HG02852 (cell line): Measurements from ENCODE around the gene FARS2.
A peak's percentile ranks its signal among the peaks of the same experiment; 100 is the strongest.

Experiments
- ATAC-seq: cut with Tn5 transposase; IDR thresholded peaks from one replicate; pipeline ENCODE4 v1.9.1; 2021; ENCODE audit warnings: mild to moderate bottlenecking, moderate library complexity; ENCODE audit not compliant: unreplicated experiment

Gene FARS2

GRCh38 chr6:5493806-5494205 lies 232.5 kb downstream of the FARS2 start:
- ATAC-seq = no peak

DNA sequence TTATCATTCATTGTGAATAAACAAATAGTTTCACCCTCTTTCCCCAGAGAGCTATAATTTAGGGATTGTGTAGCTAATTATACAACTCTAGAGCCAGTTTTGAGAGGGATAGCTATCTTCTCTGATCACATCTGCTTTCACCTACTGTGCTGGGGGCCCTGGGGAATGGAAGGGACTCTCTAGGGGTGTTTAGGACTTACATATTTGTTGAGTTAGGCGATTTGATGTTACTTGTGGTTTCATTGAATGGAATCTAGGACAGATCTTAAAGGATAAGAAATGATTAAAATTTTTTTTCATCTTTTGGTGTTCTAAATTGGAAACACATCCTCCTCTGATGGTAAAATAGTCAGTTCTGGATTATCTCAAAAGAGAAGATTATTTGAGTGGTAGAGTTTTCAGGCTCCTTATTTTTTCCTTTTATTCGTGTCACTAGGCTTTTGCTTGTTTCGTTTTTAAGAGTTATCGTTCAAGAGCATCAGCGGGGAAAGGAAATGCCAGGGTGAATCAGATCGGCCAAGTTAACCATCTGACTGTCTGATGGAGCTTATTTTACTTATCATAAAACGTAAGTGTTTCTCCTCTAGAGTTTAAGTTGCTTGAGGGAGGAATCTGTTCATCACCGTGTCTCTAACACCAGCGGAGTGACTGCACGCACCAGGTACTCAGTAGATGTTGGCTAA lies 236.7 kb downstream of the FARS2 start:
- ATAC-seq = no peak

DNA sequence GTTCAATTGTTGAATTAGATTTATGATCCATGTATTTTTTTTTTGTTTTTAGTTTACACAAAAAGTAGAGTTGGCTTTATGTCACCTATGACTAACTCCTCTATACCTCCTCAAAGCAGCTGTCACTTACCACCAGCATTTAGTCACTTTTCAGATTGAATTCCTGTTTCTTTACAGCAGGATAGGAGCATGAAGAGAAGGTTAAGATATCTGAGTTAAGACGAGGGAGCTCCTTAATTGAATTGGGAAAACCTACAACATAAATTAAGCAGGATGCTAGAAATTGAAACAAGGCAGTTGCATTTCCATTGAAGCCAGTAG lies 237.2 kb downstream of the FARS2 start:
- no peak for ATAC-seq

- no peak for ATAC-seq
Measured at GRCh38 chr6:5499644-5500306, 238.5 kb downstream of the FARS2 start.

DNA sequence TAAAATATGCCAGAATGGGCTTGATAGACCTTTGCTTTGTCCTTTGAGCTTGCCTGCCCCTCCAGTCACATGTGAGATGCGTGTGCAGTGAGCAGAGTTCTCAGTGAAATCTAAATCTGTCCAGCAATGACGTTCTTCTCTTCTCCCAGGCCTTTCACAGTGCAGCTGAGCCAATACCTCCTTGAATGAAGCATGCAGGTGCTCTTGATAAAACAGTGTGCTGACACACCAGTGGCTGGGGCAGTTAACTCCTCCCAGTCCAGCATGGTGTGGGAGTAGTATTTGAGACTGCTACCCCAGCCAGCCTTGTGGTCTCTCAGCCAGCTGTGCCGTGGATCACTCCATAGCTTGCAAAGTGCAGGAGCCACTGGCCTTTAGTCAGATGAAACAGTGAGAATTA lies 240.5 kb downstream of the FARS2 start:
- ATAC-seq = no peak

- ATAC-seq = no peak
Measured at GRCh38 chr6:5504078-5504477, 242.8 kb downstream of the FARS2 start.

DNA sequence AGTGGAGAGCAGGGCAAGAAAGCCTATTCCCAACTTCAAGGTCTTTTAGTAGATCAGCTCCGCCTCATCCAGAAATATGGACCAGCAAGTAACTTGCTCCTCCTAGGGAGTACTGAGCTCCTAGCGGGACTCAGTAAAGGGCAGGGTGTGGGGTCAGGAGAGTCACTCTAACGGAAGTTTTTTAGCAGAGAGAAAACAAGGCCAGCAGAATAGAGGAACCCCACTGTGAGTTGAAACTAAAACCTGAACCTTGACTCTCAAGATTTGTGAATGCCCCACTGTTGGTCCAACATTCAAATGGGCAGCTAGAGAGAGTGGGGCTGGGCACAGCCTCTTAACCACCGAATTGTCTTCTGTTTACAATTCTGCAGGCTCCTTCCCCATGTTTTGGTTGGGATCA lies 244.8 kb downstream of the FARS2 start:
- ATAC-seq = peak; percentile 43

DNA sequence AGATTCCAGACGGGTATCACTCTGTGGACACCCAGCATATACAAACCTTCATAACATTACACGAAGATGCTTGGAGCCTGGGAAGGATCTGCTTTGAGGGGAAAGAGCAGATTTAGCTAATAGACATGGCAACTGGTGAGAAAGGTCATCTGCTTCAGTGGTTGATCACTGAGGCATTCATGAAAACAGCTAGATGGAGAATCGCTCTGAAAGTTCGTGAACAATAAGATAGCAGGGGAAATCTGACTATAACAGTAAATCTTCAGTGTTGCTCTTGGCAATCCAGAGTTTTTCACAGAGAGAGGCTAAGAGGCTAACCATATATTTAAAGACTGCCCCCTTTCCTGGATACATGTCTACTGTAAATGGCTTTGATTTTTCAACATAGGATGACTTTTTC lies 245.3 kb downstream of the FARS2 start:
- ATAC-seq = peak; percentile 42

DNA sequence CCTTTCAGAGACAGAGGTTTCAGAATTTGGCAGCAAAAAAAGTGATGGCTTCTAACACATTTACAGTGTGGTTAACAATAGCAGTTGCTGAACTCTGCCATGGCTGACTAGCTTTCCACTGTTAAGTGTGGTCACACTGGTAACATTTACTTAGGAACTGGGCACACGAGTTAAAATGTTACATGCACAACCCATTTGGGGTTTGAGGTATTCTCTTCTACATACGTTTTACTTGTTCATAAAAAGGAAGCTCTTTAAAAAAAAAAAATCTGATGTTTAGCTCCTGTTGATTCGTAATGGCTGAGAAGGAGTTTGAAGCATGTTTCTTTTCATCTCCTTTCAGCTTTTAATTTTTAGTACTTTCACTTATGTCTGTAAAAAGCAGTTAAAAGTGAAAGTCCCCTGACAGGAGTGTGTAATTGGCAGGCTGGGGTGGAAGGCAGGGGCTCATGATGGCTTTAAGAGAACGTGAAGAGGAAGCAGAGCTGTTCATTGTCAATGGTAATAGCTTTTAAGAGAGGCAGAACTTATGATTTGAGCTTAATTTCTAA lies 245.9 kb downstream of the FARS2 start:
- ATAC-seq = peak; percentile 79

- no peak for ATAC-seq
Measured at GRCh38 chr6:5509106-5509505, 247.8 kb downstream of the FARS2 start.

DNA sequence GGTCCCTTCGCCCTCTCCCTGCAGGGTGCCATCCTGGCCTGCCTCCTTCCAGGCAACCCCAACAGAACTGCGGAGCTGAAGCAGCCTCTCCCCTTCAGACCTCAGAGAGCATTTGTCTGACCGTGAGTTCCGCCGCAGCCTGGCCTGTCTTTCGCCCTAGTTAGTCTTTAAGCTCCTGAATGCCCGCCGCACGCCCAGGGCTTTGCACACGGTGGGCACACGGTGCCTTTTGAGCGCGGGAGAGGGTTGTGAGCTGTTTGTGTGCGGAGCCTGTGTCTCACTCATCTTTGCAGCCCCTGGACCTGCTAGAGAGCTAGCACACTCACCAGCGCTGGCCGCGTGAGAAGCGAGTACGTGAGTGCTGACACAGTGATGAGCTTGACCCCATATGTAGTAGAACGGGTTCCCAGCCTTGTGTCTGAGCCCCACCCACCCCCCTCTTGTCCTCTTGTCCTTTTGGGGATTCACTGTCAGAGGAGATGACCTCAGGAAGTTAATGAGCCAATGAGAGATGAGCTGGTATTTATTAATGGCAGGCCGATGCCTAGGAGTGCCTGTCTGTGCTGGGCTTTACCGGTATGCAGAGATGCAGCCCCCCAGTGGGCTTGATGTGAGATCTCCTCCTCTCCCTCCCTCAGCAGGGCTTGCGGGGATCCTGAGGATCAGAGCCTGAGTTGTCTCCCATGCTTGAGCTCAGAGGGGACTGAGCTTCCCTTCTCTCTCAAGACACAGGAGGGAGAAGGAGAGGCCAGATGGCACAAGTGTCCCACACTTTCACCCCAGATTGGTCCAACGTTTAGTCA lies 249.2 kb downstream of the FARS2 start:
- ATAC-seq = no peak

DNA sequence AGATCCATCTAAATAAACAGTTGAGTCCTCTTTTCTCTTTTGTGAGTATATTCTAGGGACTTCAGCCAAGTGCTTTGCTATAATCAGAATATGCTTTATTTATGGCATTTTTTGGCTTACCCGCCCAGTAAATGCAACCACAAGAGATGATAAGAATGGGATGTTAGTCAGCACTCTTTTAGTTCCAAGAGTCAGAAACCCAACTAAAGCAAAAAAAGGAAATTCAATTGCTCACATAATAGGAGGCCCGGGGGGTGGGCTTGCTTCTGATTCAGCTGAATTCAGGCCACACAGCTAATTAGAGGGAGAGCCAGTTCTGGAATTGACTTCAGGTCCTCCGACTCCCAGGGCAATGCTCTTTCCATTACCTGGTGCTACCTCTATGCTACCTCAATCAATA lies 250.6 kb downstream of the FARS2 start:
- no peak for ATAC-seq

GRCh38 chr6:5512422-5512821 lies 251.1 kb downstream of the FARS2 start:
- ATAC-seq = no peak

GRCh38 chr6:5513408-5513807 lies 252.1 kb downstream of the FARS2 start:
- no peak for ATAC-seq

GRCh38 chr6:5514353-5514752 lies 253.0 kb downstream of the FARS2 start:
- ATAC-seq = peak; percentile 46

DNA sequence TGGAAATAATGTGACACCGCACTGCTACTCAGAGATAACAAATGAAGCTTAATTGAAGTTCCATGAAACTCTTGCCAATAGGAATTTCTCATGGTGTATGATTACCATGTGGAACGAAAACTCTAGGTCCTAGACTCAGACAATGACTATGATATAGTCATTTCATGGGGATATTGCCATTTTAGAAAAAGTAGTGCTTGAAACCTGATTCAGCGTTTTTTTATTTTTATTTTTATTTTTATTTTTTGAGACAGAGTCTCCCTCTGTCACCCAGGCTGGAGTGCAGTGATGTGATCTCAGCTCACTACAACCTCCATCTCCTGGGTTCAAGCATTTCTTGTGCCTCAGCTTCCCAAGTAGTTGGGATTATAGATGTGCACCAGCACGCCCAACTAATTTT lies 253.9 kb downstream of the FARS2 start:
- ATAC-seq = no peak

DNA sequence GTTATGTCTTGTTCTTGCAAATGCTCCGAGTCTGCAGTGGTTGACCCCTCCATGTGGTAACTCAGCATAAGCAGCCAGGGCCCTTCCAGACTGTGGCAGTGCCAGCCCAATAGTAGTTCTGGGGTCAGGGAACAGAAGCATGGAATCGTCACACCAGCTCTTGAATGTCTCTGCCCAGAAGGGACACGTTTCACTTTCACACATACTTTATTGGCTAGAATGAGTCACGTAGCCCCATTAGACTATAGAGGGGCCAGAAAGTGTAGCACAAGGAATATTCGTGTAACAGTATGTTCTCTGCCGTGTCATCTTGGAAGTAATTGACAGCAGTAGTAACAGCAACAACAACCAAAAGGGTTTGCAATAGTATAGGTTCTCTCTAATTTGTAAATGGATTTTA lies 254.7 kb downstream of the FARS2 start:
- peak; percentile 43 for ATAC-seq

DNA sequence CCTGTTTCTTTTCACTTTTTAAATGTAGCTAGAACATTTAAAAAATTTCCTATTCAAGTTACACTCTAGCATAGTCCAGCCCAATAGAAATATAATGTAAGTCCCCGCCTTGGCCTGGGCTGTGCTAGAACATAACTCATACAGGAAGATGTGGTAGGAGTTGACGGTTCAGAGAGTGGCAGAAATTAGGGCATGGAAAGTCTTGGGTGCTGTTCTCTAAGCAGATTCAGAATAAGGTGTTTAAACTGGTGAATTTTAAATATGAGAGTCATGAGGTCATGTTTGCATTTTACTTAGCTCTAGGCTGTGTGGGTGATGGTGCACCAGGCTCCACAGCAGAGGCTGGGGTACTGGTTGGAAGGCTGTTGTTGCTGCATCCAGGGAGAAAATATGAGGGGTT lies 256.5 kb downstream of the FARS2 start:
- no peak for ATAC-seq

- ATAC-seq = no peak
Measured at GRCh38 chr6:5518936-5519491, 257.7 kb downstream of the FARS2 start.

GRCh38 chr6:5520796-5521195 lies 259.5 kb downstream of the FARS2 start:
- no peak for ATAC-seq

GRCh38 chr6:5521322-5521721 lies 260.0 kb downstream of the FARS2 start:
- no peak for ATAC-seq

- ATAC-seq = no peak
Measured at GRCh38 chr6:5522147-5522546, 260.8 kb downstream of the FARS2 start.
